K562 (cell line): ENCODE measurements around the gene TSPAN16. TPM values are rescaled to one million over a fixed set of nuclear protein-coding genes. Genes with fewer than 3 reads are reported as not detected.
A peak's percentile ranks its signal among the peaks of the same experiment; 100 is the strongest.

Experiments used
- ATF1 ChIP-seq, 2 experiments: fragments of 450-650 bp in 1 of 2; IDR thresholded peaks; 2 replicates each; pipeline ENCODE4 v1.6.1; 2016; ENCODE audit warnings: missing compliant biosample characterization in 1 of 2, missing genetic modification characterization in 1 of 2
- BACH1 ChIP-seq: fragments of 200-800 bp; sonication (Bioruptor generic); IDR thresholded peaks from 2 replicates; pipeline ENCODE4 v1.6.1; 2016; ENCODE audit warnings: missing genetic modification characterization, missing compliant biosample characterization
- FUS ChIP-seq: fragments of 200-400 bp; formaldehyde crosslinking; optimal IDR thresholded peaks from 2 replicates; pipeline ENCODE3; 2017; ENCODE audit warnings: low read depth, low read length
- IRF2 ChIP-seq: sonication (generic); formaldehyde crosslinking; IDR thresholded peaks from 2 replicates; pipeline ENCODE4 v1.8.1; 2022; ENCODE audit warnings: mild to moderate bottlenecking, missing genetic modification reagents
- KDM1A ChIP-seq, 2 experiments: fragments of 450-650 bp; IDR thresholded peaks; 2 replicates each; pipeline ENCODE4 v1.6.1; 2016; ENCODE audit warnings: mild to moderate bottlenecking in 2 of 2
- MAFG ChIP-seq: fragments of 450-650 bp; conservative IDR thresholded peaks from 2 replicates; pipeline ENCODE4 v1.6.1; 2016; ENCODE audit warnings: missing genetic modification characterization, missing compliant biosample characterization
- NFIC ChIP-seq: fragments of 450-650 bp; IDR thresholded peaks from 2 replicates; pipeline ENCODE4 v1.6.1; 2017; ENCODE audit warnings: mild to moderate bottlenecking, inconsistent platforms
- RNF2 ChIP-seq: sonication (generic); IDR thresholded peaks from 2 replicates; pipeline ENCODE4 v1.6.1; 2016
- SAFB ChIP-seq: fragments of 200-400 bp; formaldehyde crosslinking; IDR thresholded peaks from 2 replicates; pipeline ENCODE4 v1.6.1; 2017; ENCODE audit warnings: low read depth, low read length, borderline replicate concordance
- SIRT6 ChIP-seq: IDR thresholded peaks from one replicate; pipeline ENCODE4 v1.6.1; 2012; ENCODE audit warnings: low read depth, mild to moderate bottlenecking, control low read depth, inconsistent platforms, low read length, moderate library complexity
- TAF15 ChIP-seq: fragments of 200-400 bp; formaldehyde crosslinking; IDR thresholded peaks from 2 replicates; pipeline ENCODE4 v1.6.1; 2017; ENCODE audit warnings: mild to moderate bottlenecking, low read depth, low read length, moderate library complexity
- TAF9B ChIP-seq: fragments of 450-650 bp; IDR thresholded peaks from 2 replicates; pipeline ENCODE4 v1.6.1; 2018; ENCODE audit warnings: mild to moderate bottlenecking; ENCODE audit not compliant: partially characterized antibody
- ZNF589 ChIP-seq: fragments of 200-800 bp; sonication (Bioruptor generic); IDR thresholded peaks from 2 replicates; pipeline ENCODE4 v1.6.1; 2016; ENCODE audit warnings: low read depth, missing genetic modification characterization, missing compliant biosample characterization
- ZNF695 ChIP-seq: fragments of 450-650 bp; formaldehyde crosslinking; IDR thresholded peaks from 2 replicates; pipeline ENCODE4 v1.4.0; 2020; ENCODE audit warnings: mild to moderate bottlenecking, moderate library complexity
- polyA plus RNA-seq, 8 experiments: library from polyadenylated mRNA; depleted of rRNA in 4 of 8; stranded (reverse) in 5 of 8; unstranded in 3 of 8; fragments of >200 nt; fragmentation: Nextera tagmentation in 2 of 8; fragmentation: Illumina TruSeq in 1 of 8; extraction: Ambion mirVana in 2 of 8; extraction: Trizol in 1 of 8; gene quantifications; 2 replicates each; pipeline versions ENCODE4 v1.2.1 to v1.2.3, GENCODE V29; 2011 to 2014; ENCODE audit warnings: inconsistent platforms in 1 of 8, missing spikeins in 1 of 8
- total RNA-seq, 7 experiments: library from RNA; depleted of rRNA in 6 of 7; stranded (reverse); fragments of >200 nt in 6 of 7; fragmentation: Illumina TruSeq in 2 of 7; extraction: Trizol in 2 of 7; gene quantifications; 2 replicates each; pipeline versions ENCODE4 v1.2.1 to v1.2.3, GENCODE V29; 2011 to 2021; ENCODE audit warnings: low replicate concordance in 1 of 7
- TF ChIP-seq, protein P1 (sequence below): IDR thresholded peaks from 2 replicates; pipeline ENCODE4 v1.6.1; 2016; ENCODE audit warnings: missing genetic modification characterization, missing compliant biosample characterization
- TF ChIP-seq, protein P2 (sequence below): fragments of 250-450 bp; sonication (Bioruptor Pico); IDR thresholded peaks from 2 replicates; pipeline ENCODE4 v1.8.0; 2022; ENCODE audit warnings: inconsistent platforms, mild to moderate bottlenecking, moderate library complexity, borderline replicate concordance
- TF ChIP-seq, protein P3 (sequence below): sonication (generic); formaldehyde crosslinking; IDR thresholded peaks from 2 replicates; pipeline ENCODE4 v1.4.0; 2020; ENCODE audit warnings: mild to moderate bottlenecking, missing genetic modification reagents
- TF ChIP-seq, protein P4 (sequence below): fragments of 250-450 bp; sonication (Bioruptor Pico); IDR thresholded peaks from 2 replicates; pipeline ENCODE4 v1.5.1; 2021; ENCODE audit warnings: mild to moderate bottlenecking
- TF ChIP-seq, protein P5 (sequence below): sonication (generic); formaldehyde crosslinking; IDR thresholded peaks from 2 replicates; pipeline ENCODE4 v1.8.1; 2023; ENCODE audit warnings: mild to moderate bottlenecking, missing genetic modification reagents, moderate library complexity

The TSPAN16 gene
- total and polyA plus RNA-seq, 9 of the 15 experiments (the other 6 are each of a cell fraction or from before 2014, with no cell fraction given) = not detected

DNA sequence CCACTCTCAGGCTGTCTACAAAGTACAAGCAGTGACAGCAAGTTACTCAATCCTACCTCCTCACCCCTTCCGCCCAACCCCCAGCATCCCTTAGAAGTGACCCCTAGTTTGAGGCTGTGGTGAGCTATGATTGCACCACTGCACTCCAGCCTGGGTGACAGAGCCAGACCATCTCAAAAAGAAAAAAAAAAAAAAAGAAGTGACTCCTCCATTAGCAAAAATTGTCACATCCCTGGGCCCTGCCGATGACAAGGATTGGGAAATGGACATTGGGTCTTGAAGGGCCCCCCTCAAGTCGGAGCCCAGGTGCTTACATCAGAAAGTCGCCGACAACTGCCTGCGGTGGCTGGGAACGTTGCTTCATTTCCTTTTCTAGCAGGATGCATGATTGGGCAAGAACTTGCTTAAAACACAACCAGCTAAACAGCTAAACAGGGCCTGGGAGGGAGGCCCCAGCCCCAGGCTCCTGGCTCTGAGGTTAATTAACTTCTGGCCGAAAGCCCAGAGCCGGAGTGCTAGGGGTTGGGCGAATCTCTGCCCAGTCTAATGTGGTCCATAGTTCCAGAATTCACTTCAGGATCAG is 28.2 kb downstream of the TSPAN16 start (continued):
- TF ChIP-seq, protein P1, sequence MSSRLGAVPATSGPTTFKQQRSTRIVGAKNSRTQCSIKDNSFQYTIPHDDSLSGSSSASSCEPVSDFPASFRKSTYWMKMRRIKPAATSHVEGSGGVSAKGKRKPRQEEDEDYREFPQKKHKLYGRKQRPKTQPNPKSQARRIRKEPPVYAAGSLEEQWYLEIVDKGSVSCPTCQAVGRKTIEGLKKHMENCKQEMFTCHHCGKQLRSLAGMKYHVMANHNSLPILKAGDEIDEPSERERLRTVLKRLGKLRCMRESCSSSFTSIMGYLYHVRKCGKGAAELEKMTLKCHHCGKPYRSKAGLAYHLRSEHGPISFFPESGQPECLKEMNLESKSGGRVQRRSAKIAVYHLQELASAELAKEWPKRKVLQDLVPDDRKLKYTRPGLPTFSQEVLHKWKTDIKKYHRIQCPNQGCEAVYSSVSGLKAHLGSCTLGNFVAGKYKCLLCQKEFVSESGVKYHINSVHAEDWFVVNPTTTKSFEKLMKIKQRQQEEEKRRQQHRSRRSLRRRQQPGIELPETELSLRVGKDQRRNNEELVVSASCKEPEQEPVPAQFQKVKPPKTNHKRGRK = no peak
- TF ChIP-seq SAFB (no peak), MAFG (no peak), ZNF695 (no peak), ZNF589 (CRISPR knock-in tag) (0 out of 2 replicates have a peak, but pooled peaks have one; percentile 46), ATF1 (CRISPR knock-in tag; IDR thresholded peaks at IDR 0.05) (no peak), ATF1 (tag; IDR thresholded peaks at IDR 0.05) (peak; percentile 35; the same call in 1 of the 2 replicates), SIRT6 (no peak), TAF15 (no peak), IRF2 (CRISPR knock-in tag) (no peak), BACH1 (tag) (0 out of 2 replicates have a peak, but pooled peaks have one; percentile 56), FUS (no peak), RNF2 (peak; percentile 68; the same call in 1 of the 2 replicates), TAF9B (no peak), NFIC (peak; percentile 70), KDM1A (IDR thresholded peaks at IDR 0.05) (no peak)
- TF ChIP-seq, protein P2, sequence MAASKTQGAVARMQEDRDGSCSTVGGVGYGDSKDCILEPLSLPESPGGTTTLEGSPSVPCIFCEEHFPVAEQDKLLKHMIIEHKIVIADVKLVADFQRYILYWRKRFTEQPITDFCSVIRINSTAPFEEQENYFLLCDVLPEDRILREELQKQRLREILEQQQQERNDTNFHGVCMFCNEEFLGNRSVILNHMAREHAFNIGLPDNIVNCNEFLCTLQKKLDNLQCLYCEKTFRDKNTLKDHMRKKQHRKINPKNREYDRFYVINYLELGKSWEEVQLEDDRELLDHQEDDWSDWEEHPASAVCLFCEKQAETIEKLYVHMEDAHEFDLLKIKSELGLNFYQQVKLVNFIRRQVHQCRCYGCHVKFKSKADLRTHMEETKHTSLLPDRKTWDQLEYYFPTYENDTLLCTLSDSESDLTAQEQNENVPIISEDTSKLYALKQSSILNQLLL (CRISPR knock-in tag) = no peak
- TF ChIP-seq, protein P3, sequence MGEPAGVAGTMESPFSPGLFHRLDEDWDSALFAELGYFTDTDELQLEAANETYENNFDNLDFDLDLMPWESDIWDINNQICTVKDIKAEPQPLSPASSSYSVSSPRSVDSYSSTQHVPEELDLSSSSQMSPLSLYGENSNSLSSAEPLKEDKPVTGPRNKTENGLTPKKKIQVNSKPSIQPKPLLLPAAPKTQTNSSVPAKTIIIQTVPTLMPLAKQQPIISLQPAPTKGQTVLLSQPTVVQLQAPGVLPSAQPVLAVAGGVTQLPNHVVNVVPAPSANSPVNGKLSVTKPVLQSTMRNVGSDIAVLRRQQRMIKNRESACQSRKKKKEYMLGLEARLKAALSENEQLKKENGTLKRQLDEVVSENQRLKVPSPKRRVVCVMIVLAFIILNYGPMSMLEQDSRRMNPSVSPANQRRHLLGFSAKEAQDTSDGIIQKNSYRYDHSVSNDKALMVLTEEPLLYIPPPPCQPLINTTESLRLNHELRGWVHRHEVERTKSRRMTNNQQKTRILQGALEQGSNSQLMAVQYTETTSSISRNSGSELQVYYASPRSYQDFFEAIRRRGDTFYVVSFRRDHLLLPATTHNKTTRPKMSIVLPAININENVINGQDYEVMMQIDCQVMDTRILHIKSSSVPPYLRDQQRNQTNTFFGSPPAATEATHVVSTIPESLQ (CRISPR knock-in tag) = no peak
- TF ChIP-seq, protein P4, sequence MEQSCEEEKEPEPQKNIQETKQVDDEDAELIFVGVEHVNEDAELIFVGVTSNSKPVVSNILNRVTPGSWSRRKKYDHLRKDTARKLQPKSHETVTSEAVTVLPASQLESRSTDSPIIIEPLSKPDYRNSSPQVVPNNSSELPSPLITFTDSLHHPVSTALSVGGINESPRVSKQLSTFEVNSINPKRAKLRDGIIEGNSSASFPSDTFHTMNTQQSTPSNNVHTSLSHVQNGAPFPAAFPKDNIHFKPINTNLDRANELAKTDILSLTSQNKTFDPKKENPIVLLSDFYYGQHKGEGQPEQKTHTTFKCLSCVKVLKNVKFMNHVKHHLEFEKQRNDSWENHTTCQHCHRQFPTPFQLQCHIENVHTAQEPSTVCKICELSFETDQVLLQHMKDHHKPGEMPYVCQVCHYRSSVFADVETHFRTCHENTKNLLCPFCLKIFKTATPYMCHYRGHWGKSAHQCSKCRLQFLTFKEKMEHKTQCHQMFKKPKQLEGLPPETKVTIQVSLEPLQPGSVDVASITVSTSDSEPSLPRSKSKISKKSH (CRISPR knock-in tag) = no peak
- TF ChIP-seq, protein P5, sequence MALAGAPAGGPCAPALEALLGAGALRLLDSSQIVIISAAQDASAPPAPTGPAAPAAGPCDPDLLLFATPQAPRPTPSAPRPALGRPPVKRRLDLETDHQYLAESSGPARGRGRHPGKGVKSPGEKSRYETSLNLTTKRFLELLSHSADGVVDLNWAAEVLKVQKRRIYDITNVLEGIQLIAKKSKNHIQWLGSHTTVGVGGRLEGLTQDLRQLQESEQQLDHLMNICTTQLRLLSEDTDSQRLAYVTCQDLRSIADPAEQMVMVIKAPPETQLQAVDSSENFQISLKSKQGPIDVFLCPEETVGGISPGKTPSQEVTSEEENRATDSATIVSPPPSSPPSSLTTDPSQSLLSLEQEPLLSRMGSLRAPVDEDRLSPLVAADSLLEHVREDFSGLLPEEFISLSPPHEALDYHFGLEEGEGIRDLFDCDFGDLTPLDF (CRISPR knock-in tag) = no peak
